ENCODE measurements around the gene PRR7. TPM values are rescaled to one million over a fixed set of nuclear protein-coding genes. Genes with fewer than 3 reads are reported as not detected.

Gene PRR7
- total and polyA plus RNA-seq, 2 of the 13 experiments (the other 11 are each of a cell fraction or from before 2014, with no cell fraction given): 4.8 to 5.0 TPM

DNA sequence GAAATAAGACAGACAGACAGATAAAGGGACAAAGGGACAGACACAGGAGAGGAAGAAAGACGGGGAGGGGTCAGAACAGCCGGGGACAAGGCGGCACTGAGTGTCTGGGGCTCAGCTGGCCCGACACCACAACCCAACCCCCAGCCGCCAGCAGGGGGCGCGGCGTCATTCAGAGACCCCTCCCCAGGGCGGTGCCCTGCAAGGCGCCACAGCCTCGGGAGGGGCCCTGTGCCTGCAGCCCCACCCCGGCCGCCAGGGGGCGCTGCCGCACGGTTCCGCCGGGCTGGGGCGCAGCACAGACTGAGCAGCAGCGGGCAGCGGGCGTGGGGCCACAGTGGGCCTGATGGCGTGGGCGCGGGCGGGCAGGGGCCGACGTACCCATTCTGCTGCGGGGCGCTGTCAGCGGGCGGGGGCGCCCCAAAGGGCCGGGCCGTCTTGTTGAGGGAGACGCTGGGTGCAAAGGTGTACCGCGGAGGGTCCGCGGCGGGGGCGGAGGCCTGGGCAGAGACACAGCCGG, 44.9 kb downstream of the PRR7 start (continued):
- TF ChIP-seq ZBTB33 (CRISPR knock-in tag; IDR thresholded peaks at IDR 0.05) (peak; percentile 100), PTBP1 (IDR thresholded peaks at IDR 0.05; ENCODE audit: low read depth, low read length, poor library complexity, severe bottlenecking) (no peak), ZBTB40 (IDR thresholded peaks at IDR 0.05) (no peak), ZBTB40 (CRISPR knock-in tag; IDR thresholded peaks at IDR 0.05) (0 out of 2 replicates have a peak, but pooled peaks have one; percentile 28), SKI (IDR thresholded peaks at IDR 0.05; ENCODE audit: partially characterized antibody) (peak; percentile 20), XRCC5 (optimal IDR thresholded peaks at IDR 0.05; ENCODE audit: low read length) (peak; percentile 93), KLF12 (CRISPR knock-in tag; IDR thresholded peaks at IDR 0.05; ENCODE audit: borderline replicate concordance) (peak; percentile 94), PATZ1 (CRISPR knock-in tag; IDR thresholded peaks at IDR 0.05) (peak; percentile 94), MYC (CRISPR knock-in tag; IDR thresholded peaks at IDR 0.05; ENCODE audit: borderline replicate concordance) (peak; percentile 52; the same call in 1 of the 2 replicates), THAP11 (CRISPR knock-in tag; IDR thresholded peaks at IDR 0.05) (peak; percentile 36; the same call in 1 of the 2 replicates), JUNB (CRISPR knock-in tag; IDR thresholded peaks at IDR 0.05; ENCODE audit: borderline replicate concordance) (no peak), ZNF331 (CRISPR knock-in tag; IDR thresholded peaks at IDR 0.05) (peak; percentile 85)
- TF ChIP-seq, protein P1, sequence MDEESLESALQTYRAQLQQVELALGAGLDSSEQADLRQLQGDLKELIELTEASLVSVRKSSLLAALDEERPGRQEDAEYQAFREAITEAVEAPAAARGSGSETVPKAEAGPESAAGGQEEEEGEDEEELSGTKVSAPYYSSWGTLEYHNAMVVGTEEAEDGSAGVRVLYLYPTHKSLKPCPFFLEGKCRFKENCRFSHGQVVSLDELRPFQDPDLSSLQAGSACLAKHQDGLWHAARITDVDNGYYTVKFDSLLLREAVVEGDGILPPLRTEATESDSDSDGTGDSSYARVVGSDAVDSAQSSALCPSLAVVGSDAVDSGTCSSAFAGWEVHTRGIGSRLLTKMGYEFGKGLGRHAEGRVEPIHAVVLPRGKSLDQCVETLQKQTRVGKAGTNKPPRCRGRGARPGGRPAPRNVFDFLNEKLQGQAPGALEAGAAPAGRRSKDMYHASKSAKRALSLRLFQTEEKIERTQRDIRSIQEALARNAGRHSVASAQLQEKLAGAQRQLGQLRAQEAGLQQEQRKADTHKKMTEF (CRISPR knock-in tag; IDR thresholded peaks at IDR 0.05): 0 out of 2 replicates have a peak, but pooled peaks have one; percentile 24

All from HepG2 (cell line).